Measurements from ENCODE around the gene KRT5. TPM values are rescaled to one million over a fixed set of nuclear protein-coding genes. Genes with fewer than 3 reads are reported as not detected.

KRT5 gene
- total RNA-seq, 1 donor from 2014 or later, result 1.1 TPM

GRCh38 chr12:52474212-52474611 lies 46.0 kb downstream of the KRT5 start:
- DNase-seq, result no peak
- intact Hi-C loops (cut with micrococcal nuclease), result no loop called here

DNA sequence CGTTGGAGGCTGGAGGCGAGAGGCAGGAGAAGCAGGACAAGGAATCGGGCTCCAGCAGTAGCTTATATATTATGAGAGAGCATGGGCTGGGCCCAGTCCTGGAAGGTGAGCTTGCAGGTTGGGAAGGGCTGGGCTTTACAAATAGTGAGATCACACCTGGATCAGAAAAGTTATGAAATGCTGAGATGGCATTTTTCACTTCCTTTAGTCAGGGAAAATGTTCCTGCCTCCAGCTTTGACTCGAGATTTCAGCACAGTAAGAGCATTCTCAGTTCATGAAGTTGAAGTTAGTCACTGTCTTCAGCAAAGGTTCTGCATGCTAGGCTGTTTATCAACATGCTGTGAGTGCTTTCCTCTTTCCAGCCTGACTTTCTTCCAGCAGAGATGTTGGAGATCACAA lies 46.4 kb downstream of the KRT5 start, which contains the start of gene KRT6C:
KRT6C (minus strand) TSS at position 38 of the 400 bp plus-strand sequence. CDS start 68 bp downstream, outside the sequence.
- no peak for ATAC-seq
- DNase-seq, result no peak
- intact Hi-C loops (cut with micrococcal nuclease), result no loop called here

More at GRCh38 chr12:52474212-52474611, 46.0 kb downstream of the KRT5 start:
- ATAC-seq, result no peak

GRCh38 chr12:52469853-52470252 lies 50.3 kb downstream of the KRT5 start:
- ATAC-seq (no peak), DNase-seq (no peak)
- intact Hi-C loops (cut with micrococcal nuclease), result no loop called here

GRCh38 chr12:52464897-52465296 lies 55.3 kb downstream of the KRT5 start:
- DNase-seq, result no peak
- no peak for ATAC-seq
- intact Hi-C loops (cut with micrococcal nuclease), result no loop called here

Other genes with a start within 250 kb of the KRT5 start
- not detected for gene KRT86, start 245.7 kb downstream of the KRT5 start, total RNA-seq
- not detected for gene KRT81, start 228.9 kb downstream of the KRT5 start, total RNA-seq
- not detected for gene KRT83, start 199.0 kb downstream of the KRT5 start, total RNA-seq
- not detected for gene KRT85, start 152.9 kb downstream of the KRT5 start, total RNA-seq
- gene KRT84, start 134.7 kb downstream of the KRT5 start, total RNA-seq, result not detected
- gene KRT82, start 114.1 kb downstream of the KRT5 start, total RNA-seq, result not detected
- not detected for gene KRT75, start 86.0 kb downstream of the KRT5 start, total RNA-seq
- gene KRT6B, start 68.2 kb downstream of the KRT5 start, total RNA-seq, result not detected
- gene KRT6C, start 46.6 kb downstream of the KRT5 start, total RNA-seq, result not detected
- 0.27 TPM for gene KRT6A, start 27.1 kb downstream of the KRT5 start, total RNA-seq
- not detected for gene KRT71, start 32.8 kb upstream of the KRT5 start, total RNA-seq
- not detected for gene KRT74, start 53.4 kb upstream of the KRT5 start, total RNA-seq
- gene KRT72, start 81.1 kb upstream of the KRT5 start, total RNA-seq, result not detected
- gene KRT73, start 98.2 kb upstream of the KRT5 start, total RNA-seq, result not detected
- gene KRT2, start 131.8 kb upstream of the KRT5 start, total RNA-seq, result not detected
- gene KRT1, start 160.0 kb upstream of the KRT5 start, total RNA-seq, result 0.15 TPM
- gene KRT77, start 183.1 kb upstream of the KRT5 start, total RNA-seq, result not detected

All from left ventricle myocardium superior (tissue), 1 donor.